SK-N-SH (cell line): ENCODE measurements around the gene FAM241A.

ENCODE experiments used
- EP300 ChIP-seq, 2 experiments: IDR thresholded peaks; 2 replicates each; pipeline versions ENCODE4 v1.4.0 to v1.6.1; 2012; ENCODE audit warnings: borderline replicate concordance in 1 of 2, low read depth in 1 of 2, low read length in 1 of 2
- POLR2AphosphoS5 ChIP-seq: IDR thresholded peaks from 2 replicates; pipeline ENCODE4 v1.6.1; 2012; ENCODE audit warnings: low read depth, low read length
- RAD21 ChIP-seq: IDR thresholded peaks from 2 replicates; pipeline ENCODE4 v1.6.1; 2012; ENCODE audit warnings: mild to moderate bottlenecking, low read length
- RXRA ChIP-seq: IDR thresholded peaks from 2 replicates; pipeline ENCODE4 v1.4.0; 2012; ENCODE audit warnings: low read depth, mild to moderate bottlenecking, borderline replicate concordance
- SIN3A ChIP-seq: IDR thresholded peaks from 2 replicates; pipeline ENCODE4 v1.6.1; 2012; ENCODE audit warnings: low read depth, mild to moderate bottlenecking, low read length, moderate library complexity, borderline replicate concordance
- YY1 ChIP-seq: IDR thresholded peaks from 2 replicates; pipeline ENCODE4 v1.4.0; 2012; ENCODE audit warnings: low read depth, mild to moderate bottlenecking
- TF ChIP-seq, protein P1 (sequence below): IDR thresholded peaks from 2 replicates; pipeline ENCODE4; 2012

DNA sequence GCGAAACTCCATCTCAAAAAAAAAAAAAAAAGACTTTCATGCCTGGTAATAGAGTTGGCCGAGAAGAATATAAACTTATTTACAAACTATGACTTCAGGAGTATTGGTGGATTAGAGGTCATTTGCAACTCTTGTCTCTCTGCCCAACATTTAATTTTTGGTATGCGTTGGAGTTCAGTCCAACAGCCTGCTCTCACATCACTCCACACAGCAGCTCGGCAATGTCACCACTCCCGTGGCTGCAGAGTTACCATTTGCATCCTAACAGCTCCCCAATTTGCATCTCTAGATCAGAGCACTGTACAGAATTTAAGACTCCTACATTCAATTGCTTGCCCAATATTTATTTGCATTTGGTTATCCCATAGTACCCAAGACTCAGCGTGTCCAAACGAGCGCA, 45.4 kb downstream of the FAM241A start:
- TF ChIP-seq EP300 (IDR thresholded peaks at IDR 0.05; ENCODE audit: borderline replicate concordance in 1 of 2, low read depth in 1 of 2, low read length in 1 of 2) (no peak), POLR2AphosphoS5 (no peak), YY1 (no peak), RAD21 (no peak), RXRA (no peak), SIN3A (no peak)
- TF ChIP-seq, protein P1, sequence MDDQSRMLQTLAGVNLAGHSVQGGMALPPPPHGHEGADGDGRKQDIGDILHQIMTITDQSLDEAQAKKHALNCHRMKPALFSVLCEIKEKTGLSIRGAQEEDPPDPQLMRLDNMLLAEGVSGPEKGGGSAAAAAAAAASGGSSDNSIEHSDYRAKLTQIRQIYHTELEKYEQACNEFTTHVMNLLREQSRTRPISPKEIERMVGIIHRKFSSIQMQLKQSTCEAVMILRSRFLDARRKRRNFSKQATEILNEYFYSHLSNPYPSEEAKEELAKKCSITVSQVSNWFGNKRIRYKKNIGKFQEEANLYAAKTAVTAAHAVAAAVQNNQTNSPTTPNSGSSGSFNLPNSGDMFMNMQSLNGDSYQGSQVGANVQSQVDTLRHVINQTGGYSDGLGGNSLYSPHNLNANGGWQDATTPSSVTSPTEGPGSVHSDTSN, result no peak
